ENCODE data around the gene CCDC159. TPM values are rescaled to one million over a fixed set of nuclear protein-coding genes. Genes with fewer than 3 reads are reported as not detected.

CCDC159 gene
- total and polyA plus RNA-seq, 2 of the 4 experiments (the other 2 are of a cell fraction), result 4.7 to 14.0 TPM

- no peak for TF ChIP-seq CEBPB (IDR thresholded peaks at IDR 0.05; ENCODE audit: low read depth, low read length)
Observed at GRCh38 chr19:11324748-11325389, 21.4 kb upstream of the CCDC159 start (continued).

GRCh38 chr19:11325544-11325943, 20.8 kb upstream of the CCDC159 start:
- H4K8ac ChIP-seq (ENCODE audit: low read depth in 2 of 2, low read length in 2 of 2), result no peak overlapping the region
- dilution Hi-C loops (cut with HindIII; ENCODE audit: low sequenced_read_pairs, unreplicated experiment), result no loop called here
- no peaks in the 10 kb centered on the region for H3K27me3 ChIP-seq (ENCODE audit: control insufficient read depth, insufficient read depth, low read length)
- WGBS, 2 experiments (ENCODE audit: extremely low coverage in 2 of 2, insufficient read length in 1 of 2), result no CpG with 5 or more reads among the region's 7 CpGs
- no peaks in the 10 kb centered on the region for H3K79me1 ChIP-seq (ENCODE audit: low read depth in 1 of 2, low read length in 2 of 2)
- H3K18ac ChIP-seq (ENCODE audit: low read depth, low read length), result no peak overlapping the region
- no peaks in the 10 kb centered on the region for H4K20me1 ChIP-seq (ENCODE audit: insufficient read depth, low read length)
- H2BK5ac ChIP-seq (ENCODE audit: low read depth, low read length, poor library complexity, severe bottlenecking), result no peak overlapping the region
- no peak overlapping the region for H3K23ac ChIP-seq (ENCODE audit: low read depth, low read length)
- DNase-seq (no peak), ATAC-seq (ENCODE audit: low read depth) (no peak)
- H3K9me1 ChIP-seq (ENCODE audit: insufficient read depth, low read length), result peaks cover 10% of the 10 kb centered on the region
- H2BK120ac ChIP-seq (ENCODE audit: low read depth, low read length), result no peak overlapping the region
- H3K27ac ChIP-seq (ENCODE audit: insufficient read depth, low read length), result no peak overlapping the region
- H3K4me2 ChIP-seq (ENCODE audit: low read depth, low read length), result no peak overlapping the region
- no peak overlapping the region for H3K4ac ChIP-seq (ENCODE audit: low read depth, low read length)
- H2AK5ac ChIP-seq (ENCODE audit: low read depth, low read length), result peak overlapping the region; percentile 61; the same call in 1 of the 2 replicates
- H4K5ac ChIP-seq (ENCODE audit: low read depth, low read length), result no peak overlapping the region
- H2AK9ac ChIP-seq (replicated peaks; ENCODE audit: low read depth, low read length, poor library complexity), result no peak overlapping the region
- no peak overlapping the region for H2BK20ac ChIP-seq (ENCODE audit: low read depth, low read length)
- in situ Hi-C loops (cut with MboI; ENCODE audit: low sequenced_read_pairs), result no loop called here
- H3K4me1 ChIP-seq (ENCODE audit: control insufficient read depth, insufficient read depth, low read length), result peaks cover 12% of the 10 kb centered on the region
- H3K14ac ChIP-seq (replicated peaks; ENCODE audit: low read depth, low read length), result no peak overlapping the region
- TF ChIP-seq MAZ (IDR thresholded peaks at IDR 0.05; ENCODE audit: borderline replicate concordance, low read depth, low read length), result no peak
- TF ChIP-seq FOS (IDR thresholded peaks at IDR 0.05; ENCODE audit: low read depth, low read length), result no peak
- no peak for TF ChIP-seq MAFK (IDR thresholded peaks at IDR 0.05; ENCODE audit: low read depth, low read length)
- TF ChIP-seq RCOR1 (IDR thresholded peaks at IDR 0.05; ENCODE audit: insufficient replicate concordance, low read length), result no peak
- no peak for TF ChIP-seq NFE2L2 (IDR thresholded peaks at IDR 0.05; ENCODE audit: low read depth, low read length)
- no peak for TF ChIP-seq CEBPB (IDR thresholded peaks at IDR 0.05; ENCODE audit: low read depth, low read length)
- TF ChIP-seq MXI1 (IDR thresholded peaks at IDR 0.05; ENCODE audit: borderline replicate concordance, low read depth, low read length), result no peak
- no peak overlapping the region for H3K4me3 ChIP-seq (ENCODE audit: insufficient read depth, low read depth, low read length)
- ChIA-PET CTCF (no interaction called here), POLR2A (ENCODE audit: unreplicated experiment) (no interaction called here)
- no peak overlapping the region for H4K91ac ChIP-seq (ENCODE audit: insufficient read depth, low read depth, low read length)
- peaks cover 7% of the 10 kb centered on the region; the same call in 1 of the 2 replicates for H3K36me3 ChIP-seq (ENCODE audit: control insufficient read depth, insufficient read depth, low read length)
- intact Hi-C loops (cut with micrococcal nuclease), result no loop called here
- BruUV-seq (replicated peaks), result no TSS peak
- no peak overlapping the region for H3K9ac ChIP-seq (ENCODE audit: low read depth, low read length)
- H3K9me3 ChIP-seq (ENCODE audit: control insufficient read depth, insufficient read depth, low read length), result no peaks in the 10 kb centered on the region
- H2AFZ ChIP-seq (replicated peaks; ENCODE audit: low read length, poor library complexity), result no peak overlapping the region
- no peak overlapping the region for H3K56ac ChIP-seq (ENCODE audit: extremely low read depth, insufficient read depth, low read length)
- H2BK15ac ChIP-seq (ENCODE audit: low read depth, low read length), result no peak overlapping the region

Data from IMR-90 (cell line).